Cardiac fibroblast (primary cell): Measurements from ENCODE around the gene ITSN1.
"Not testable (repeated sequence)": the region's sequence is repeated elsewhere in the genome, so short reads cannot be mapped to it uniquely, and the experiment has no call there.

Experiments
- DNase-seq, 2 donors: peaks; one replicate each; pipeline versions ENCODE4 v3.0.0 to v3.0.0-alpha.2; 2010; ENCODE audit warnings: low read depth in 2 of 2
- H3K4me3 ChIP-seq, 2 donors: replicated peaks in 1 of 2; 1 replicate in 1 of 2; 2 replicates in 1 of 2; pipeline ENCODE4 v1.5.1; 2011; ENCODE audit warnings: low read depth in 2 of 2, low read length in 2 of 2, mild to moderate bottlenecking in 2 of 2, moderate library complexity in 1 of 2
- CTCF ChIP-seq: IDR thresholded peaks from one replicate; pipeline ENCODE4 v1.5.1; 2011; ENCODE audit warnings: low read depth, mild to moderate bottlenecking, low read length, inconsistent platforms

Gene ITSN1

GRCh38 chr21:33783187-33783979 lies 141.1 kb downstream of the ITSN1 start:
- DNase-seq = no peak

GRCh38 chr21:33787431-33787830 lies 145.1 kb downstream of the ITSN1 start:
- no peak for TF ChIP-seq CTCF
- H3K4me3 ChIP-seq = no peak overlapping the region
- no peak for DNase-seq

More at GRCh38 chr21:33783187-33783979, 141.1 kb downstream of the ITSN1 start:
- no peak for TF ChIP-seq CTCF
- H3K4me3 ChIP-seq = no peak overlapping the region

- not testable (repeated sequence) for H3K4me3 ChIP-seq, DNase-seq
Measured at GRCh38 chr21:33788438-33788837, 146.1 kb downstream of the ITSN1 start.

- peak; percentile 63 to 72 for DNase-seq
- no peak for TF ChIP-seq CTCF
- H3K4me3 ChIP-seq = no peak overlapping the region
Measured at GRCh38 chr21:33789697-33790096, 147.4 kb downstream of the ITSN1 start.

- DNase-seq = no peak
- TF ChIP-seq CTCF = no peak
- no peak overlapping the region for H3K4me3 ChIP-seq
Measured at GRCh38 chr21:33791073-33791472, 148.8 kb downstream of the ITSN1 start.

- TF ChIP-seq CTCF = no peak
- no peak overlapping the region for H3K4me3 ChIP-seq
- DNase-seq = no peak
Measured at GRCh38 chr21:33794596-33794995, 152.3 kb downstream of the ITSN1 start.

GRCh38 chr21:33797565-33797964 lies 155.3 kb downstream of the ITSN1 start:
- no peak for DNase-seq
- no peak for TF ChIP-seq CTCF

More at GRCh38 chr21:33797565-33797964, 155.3 kb downstream of the ITSN1 start:
- H3K4me3 ChIP-seq = no peak overlapping the region
